HG03097 (cell line): ENCODE results near the gene CS.
"Not testable (repeated sequence)": the region's sequence is repeated elsewhere in the genome, so short reads cannot be mapped to it uniquely, and the experiment has no call there.

Experiments used
- ATAC-seq: cut with Tn5 transposase; IDR thresholded peaks from one replicate; pipeline ENCODE4 v1.9.1; 2021; ENCODE audit not compliant: unreplicated experiment, low FRiP score

Gene CS

GRCh38 chr12:56299853-56300643, at the start of gene CS:
Gene CS (minus strand): TSS chr12:56300330. CDS start chr12:56300201, 129 bp downstream.
- peak; percentile 89 for ATAC-seq

DNA sequence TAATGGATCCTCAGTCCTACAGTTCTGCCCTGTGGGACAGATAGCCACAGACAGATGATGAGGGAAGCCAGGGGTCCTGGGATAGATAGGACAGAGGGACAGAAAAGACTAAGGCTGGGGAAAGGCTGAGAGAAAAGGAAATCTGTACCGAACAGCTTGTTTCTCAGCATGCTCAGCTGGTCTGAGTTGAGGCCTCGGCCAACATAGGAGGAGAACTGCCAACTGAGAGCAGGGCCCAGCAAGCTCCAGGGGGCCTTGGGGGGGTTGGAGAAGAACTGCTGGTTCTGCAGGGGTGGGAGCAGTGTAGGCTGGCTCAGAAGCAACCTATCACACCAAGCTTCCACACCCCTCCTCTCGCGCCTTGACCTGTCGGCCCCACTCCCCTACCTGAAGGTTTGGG, 48.6 kb upstream of the CS start:
- ATAC-seq, result no peak

DNA sequence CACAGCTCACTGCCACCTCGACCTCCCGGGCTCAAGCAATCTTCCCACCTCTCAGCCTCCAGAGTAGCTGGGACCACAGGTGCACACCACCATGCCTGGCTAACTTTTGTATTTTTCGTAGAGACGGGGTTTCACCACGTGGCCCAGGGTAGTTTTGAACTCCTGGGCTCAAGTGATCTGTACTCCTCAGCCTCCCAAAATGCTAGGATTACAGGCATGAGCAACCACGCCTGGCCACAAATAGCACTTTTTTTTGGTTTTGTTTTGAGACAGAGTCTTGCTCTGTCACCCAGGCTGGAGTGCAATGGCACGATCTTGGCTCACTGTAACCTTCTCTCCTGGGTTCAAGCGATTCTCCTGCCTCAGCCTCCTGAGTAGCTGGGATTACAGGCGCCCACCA, 47.1 kb upstream of the CS start:
- ATAC-seq, result not testable (repeated sequence)

DNA sequence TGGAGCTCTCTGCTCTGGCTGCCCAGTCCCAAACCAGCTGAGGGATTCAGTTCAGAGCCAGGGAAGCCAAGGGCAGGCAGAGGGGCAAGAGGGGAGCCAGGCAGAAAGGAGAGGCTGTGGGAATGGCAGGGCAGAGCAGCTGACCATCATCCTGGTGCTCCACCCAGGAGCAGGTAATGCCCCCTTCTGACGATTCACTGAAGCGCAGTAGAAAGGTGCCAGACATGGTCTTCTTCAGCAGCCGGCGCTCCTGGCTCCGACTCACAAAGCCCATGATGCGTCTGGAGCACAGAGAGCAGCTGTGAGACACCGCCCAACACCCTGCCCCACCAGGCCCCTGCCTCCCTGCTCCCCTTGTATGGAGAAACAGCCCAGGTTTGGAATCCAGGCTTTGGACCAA, 46.5 kb upstream of the CS start:
- no peak for ATAC-seq

GRCh38 chr12:56342290-56342689, 42.2 kb upstream of the CS start:
- not testable (repeated sequence) for ATAC-seq

DNA sequence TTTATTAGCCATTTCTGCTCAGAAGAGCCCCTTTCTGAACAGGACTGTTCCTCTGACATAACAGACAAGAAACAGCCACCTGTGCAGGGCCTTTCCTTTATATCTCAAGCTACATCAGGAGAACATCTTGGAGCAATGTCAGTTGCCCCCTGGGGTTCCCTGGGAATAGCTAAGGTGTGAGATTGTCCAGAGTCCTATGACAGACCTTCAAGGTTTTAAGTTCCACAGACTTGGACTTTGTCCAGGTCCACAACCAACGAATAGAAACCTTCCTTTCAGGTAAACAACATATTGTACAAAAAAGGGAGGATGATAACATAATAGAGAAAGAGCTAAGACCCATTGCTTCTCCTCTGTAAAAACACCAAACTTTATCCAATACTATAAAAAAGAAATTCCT, 41.5 kb upstream of the CS start:
- no peak for ATAC-seq

DNA sequence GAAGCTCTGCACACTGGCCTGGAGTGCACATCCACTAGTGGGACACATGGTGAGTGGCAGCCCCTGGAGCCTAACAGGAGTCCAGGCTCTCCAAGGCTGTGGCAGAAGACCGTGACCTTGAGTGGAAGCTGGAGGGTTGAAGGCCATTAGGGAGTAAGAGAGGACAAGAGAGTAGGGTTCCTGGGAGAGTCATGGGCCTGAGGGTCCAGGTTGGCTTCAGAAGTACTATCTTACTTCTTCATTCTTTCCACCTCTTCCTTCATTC, 39.0 kb upstream of the CS start:
- no peak for ATAC-seq

DNA sequence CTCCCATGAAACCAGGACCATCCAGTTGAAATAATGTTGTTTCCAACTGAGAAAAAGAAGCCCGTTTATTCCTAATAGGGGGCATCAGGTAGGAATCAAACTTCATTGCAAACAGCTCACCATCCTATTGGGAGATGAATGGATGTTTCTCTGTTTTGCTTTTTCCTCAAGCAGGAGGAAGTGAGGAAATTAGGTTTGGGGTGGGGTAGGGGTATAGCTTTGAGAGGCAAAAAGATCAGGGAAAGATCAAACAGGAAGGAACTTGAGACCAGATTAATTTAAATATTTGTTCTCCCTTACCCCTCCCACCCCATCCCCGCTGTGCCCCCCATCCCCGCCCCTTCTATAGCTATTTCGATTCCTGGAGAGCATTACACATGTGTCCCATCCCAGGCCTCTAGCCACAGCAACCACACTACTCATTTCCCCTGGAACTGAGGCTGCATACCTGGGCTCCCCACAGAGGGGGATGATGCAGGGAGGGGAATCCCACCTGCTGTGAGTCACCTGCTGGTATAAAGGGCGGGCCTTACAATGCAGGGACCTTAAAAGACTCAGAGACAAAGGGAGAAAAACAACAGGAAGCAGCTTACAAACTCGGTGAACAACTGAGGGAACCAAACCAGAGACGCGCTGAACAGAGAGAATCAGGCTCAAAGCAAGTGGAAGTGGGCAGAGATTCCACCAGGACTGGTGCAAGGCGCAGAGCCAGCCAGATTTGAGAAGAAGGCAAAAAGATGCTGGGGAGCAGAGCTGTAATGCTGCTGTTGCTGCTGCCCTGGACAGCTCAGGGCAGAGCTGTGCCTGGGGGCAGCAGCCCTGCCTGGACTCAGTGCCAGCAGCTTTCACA, 38.4 kb upstream of the CS start, which contains the start of gene IL23A:
IL23A (plus strand) TSS at position 577 of the 850 bp plus-strand sequence; CDS start at position 738, 161 bp downstream.
- no peak for ATAC-seq

DNA sequence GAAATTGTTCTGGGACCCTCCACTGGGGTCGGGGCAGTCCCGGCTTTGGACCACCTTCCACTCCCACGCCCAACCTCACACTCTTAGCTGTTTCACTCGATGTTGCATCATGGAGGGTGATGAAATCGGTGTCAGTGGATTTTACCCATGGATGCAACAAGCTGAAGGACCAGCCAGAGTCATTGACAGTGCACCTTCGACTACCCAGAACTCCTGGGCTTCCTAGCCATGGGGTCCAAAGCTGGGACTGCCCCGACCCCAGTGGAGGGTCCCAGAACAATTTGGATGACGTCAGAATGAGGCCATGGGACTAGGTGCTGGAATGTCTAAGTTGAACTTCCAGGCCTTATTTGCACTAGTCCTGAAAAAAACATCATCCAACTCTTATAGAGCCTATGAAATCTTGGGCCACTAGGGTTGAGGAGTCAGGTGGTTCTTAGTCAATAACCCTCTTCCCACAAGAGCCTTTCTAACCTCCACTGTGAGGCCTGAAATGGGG, 37.7 kb upstream of the CS start:
- no peak for ATAC-seq

DNA sequence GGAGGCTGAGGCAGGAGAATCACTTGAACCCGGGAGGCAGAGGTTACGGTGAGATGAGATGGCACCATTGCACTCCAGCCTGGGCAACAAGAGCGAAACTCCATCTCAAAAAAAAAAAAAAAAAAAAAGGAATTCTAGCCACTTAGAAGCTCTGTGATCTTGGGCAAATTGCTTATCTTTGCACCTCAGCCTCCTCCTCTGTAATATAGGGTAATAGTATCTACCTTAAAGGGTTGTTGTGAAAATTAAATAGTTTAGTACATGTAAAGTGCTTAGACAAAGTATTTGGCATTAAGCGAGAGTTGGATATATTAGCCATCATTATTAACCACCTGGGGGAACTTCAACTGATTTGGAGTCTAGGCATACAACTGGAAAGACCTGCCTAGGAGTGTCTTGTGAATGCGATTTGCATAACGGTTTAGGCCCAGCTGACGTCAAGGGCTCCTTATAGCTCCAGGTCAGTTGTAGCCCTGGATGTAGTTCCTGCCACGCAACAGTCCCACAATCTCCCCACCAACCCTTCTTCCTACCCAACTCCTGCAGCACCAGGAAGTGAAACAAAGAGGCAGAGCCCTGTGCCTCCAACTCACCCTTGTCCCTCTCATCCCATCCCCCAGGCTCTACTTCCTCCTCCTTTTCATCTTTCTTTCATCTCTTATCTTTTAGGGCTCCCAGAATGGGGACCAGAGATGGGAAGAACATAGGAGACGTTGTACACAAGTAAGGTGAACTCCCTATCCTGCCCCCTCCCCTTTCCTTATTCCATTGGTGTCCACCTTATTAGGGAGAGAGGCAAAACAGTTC, 36.4 kb upstream of the CS start:
- no peak for ATAC-seq

- ATAC-seq, result not testable (repeated sequence)
Measured at GRCh38 chr12:56335527-56335926, 35.4 kb upstream of the CS start.

GRCh38 chr12:56334490-56334793, 34.3 kb upstream of the CS start:
- ATAC-seq, result no peak

DNA sequence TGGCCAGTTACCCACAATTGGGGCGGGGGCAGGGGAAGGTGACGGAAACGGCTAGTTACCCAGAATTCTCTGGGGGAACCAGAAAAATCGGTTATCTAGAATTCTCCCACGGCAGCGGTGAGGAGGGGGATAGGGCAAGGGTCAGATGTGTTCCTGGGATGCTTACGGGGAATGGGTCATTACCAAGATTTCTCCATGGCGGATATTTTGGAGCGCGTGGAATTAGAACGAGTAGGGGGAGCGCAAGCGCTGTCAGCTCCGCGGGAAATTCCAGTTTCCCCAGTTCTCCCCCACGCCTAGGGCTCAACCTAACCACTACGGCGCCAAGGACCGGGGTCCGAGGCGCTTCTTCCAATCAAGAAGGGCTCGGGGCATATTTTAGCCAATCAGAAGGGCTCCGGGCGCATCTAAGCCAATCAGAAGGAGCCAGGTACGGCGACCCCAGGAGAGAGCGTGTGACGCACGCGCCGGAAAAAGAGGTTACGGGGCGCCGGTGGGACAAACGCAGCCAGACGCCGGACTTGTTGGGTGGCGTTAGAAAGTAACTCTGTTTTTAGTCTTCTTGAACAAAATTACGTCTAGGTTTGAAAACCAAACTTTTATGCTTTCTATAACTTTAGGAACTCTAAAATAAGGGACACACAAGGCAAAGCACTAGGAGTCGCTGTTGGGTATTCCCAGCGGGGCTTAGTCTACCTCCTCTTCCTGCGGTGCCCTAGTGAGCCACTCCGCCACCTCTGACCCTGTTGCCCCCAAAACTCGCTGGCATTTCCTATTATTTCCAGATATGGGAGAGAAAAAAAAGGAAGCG, 33.8 kb upstream of the CS start, which contains the start of gene PAN2:
PAN2 (minus strand) TSS at position 322 of the 811 bp plus-strand sequence. CDS start 906 bp downstream, outside the sequence.
- ATAC-seq, result peak; percentile 88

DNA sequence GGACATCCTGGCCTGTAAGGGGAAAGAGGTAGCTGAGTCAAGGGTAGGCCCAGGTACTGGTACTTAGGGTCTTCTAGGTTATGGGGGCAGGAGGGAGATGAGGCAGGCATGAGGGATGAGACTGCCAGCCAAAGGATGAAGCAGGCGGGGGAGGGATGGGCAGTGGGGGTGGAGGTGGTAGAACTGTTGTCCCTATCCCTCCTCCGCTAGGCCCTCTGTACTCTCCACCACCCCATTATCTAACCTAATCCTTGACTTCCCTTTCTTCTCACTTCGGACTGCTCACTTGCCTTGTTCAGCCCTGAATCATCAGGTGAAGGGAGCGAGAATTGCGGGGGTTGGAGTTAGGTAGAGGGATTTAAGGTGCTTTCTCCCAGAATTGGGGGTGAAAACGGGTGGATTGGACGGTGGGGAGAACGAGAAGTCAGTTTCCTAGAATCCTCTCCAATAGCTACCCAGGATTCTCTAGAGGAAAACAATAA, 33.1 kb upstream of the CS start:
- ATAC-seq, result no peak

DNA sequence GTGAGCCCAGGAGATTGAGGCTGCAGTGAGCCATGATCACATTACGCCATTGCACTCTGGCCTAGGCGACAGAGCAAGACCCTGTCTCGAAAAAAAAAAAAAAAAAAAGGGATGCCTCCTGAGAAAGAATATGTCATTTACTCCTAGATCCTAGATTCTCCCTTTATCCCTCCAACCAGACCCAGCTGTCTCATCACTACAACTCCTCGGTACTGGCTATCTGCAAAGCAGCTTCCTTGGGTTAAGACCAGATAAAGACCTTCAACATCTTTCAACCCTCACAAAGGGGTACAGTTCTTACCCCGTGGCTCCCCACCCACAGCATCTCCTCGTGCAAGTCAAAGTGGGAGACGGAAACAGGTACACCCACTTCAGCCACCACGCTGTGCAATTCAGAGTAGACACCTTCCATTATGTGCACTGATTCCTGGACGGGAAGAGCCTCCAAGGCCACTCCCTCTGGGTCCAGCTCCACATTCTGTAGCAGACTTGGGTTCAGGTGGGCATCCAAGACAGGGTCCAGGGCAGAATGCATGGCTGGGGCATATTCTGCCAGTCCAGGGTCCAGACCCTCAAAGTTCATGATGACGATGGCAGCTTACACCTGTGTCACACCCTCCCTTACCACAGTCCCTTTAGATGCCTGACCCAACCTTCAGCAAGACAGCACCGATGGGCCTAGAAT, 32.5 kb upstream of the CS start:
- ATAC-seq, result no peak

- no peak for ATAC-seq
Measured at GRCh38 chr12:56330936-56331490, 30.9 kb upstream of the CS start.

DNA sequence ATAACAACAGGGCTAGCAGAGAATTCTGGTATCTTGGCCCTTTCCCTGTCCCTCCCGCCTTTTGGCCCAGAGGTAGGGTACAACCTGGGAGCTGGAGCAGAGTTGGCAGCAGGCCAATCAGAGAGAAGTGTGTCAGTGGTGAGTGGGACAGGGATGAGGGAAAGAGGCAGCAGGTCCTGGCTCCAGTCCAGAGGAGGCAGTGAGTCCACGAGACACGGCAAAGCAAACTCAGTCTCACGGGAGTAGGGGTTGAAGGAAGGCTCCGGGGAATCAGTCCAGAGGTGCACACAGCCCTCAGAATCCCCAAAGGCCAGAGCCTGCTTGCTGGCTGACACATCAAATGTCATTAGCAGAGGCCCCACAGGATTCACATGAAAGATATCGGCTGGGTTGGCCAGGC, 26.4 kb upstream of the CS start:
- ATAC-seq, result no peak

DNA sequence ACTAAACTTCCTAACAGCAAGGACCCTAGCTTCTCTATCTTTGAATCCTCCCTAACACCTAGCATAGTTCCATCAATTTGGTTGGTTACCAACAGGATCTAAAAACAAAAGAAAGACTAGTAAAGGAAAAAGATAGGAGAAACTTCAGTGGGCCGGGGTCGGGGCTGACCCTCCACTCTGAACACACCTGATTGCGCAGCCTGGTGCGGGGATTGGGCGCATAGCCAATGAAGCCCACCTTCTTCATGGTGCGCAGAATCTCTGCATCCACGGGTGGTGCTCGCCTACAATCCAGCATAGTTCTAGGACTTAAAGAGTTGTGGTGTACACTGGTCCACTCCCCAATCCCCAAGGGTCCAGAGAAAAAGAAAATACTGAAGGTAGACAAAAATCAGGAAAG, 26.0 kb upstream of the CS start:
- no peak for ATAC-seq

GRCh38 chr12:56324206-56324605, 24.1 kb upstream of the CS start:
- ATAC-seq, result no peak
